Activated CD4-positive, alpha-beta T cell treated with anti-CD3 and anti-CD28 coated beads, Interleukin-2, amount 50 U/mL, for 48 hours (primary cell): ENCODE results near the gene GPNMB.
"Not testable (repeated sequence)": the region's sequence is repeated elsewhere in the genome, so short reads cannot be mapped to it uniquely, and the experiment has no call there.

Source experiments
- DNase-seq, 2 experiments: peaks; one replicate each; pipeline ENCODE4 v3.0.0-alpha.2; 2020

The GPNMB gene

DNA sequence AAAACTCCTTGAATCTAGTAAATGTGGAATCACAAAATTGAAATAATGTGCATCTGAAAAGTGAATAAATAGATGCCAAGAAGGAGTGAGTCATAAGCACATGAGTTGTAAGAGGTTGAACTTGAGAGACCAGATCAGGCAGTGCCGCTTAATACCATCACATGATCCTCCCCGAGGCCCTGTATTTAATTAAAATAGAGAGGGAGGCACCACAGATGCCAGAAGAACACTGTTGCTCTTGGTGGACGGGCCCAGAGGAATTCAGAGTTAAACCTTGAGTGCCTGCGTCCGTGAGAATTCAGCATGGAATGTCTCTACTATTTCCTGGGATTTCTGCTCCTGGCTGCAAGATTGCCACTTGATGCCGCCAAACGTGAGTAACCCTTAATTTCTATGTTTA lies at the start of gene GPNMB:
GPNMB (plus strand) TSS at position 221 of the 400 bp plus-strand sequence; CDS start at position 304, 83 bp downstream.
- no peak for DNase-seq

DNA sequence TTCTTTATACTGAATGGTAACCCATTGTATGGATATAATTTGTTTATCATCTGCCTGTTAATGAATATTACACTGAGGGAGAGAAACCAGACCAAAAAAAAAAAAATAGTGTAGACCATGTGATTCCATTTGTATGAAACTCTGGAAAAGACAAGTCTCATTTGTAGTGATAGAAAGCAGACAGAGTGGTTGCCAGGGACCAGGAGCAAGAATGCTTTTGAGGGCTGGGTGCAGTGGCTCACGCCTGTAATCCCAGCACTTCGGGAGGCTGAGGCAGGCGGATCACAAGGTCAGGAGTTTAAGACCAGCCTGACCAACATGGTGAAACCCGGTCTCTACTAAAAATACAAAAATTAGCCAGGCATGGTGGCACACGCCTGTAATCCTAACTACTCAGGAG lies 48.8 kb upstream of the GPNMB start:
- not testable (repeated sequence) for DNase-seq

DNA sequence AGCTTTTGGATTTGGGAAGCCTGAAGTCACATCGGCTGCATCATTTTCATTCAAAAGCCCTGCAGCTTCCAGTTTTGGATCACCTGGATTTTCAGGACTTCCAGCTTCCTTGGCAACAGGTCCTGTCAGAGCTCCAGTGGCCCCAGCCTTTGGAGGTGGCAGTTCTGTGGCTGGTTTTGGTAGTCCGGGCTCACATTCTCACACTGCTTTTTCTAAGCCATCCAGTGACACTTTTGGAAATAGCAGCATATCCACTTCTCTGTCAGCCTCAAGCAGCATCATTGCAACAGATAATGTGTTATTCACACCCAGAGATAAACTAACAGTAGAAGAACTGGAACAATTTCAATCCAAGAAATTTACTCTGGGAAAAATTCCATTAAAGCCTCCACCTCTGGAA lies 46.2 kb upstream of the GPNMB start:
- DNase-seq = no peak

DNA sequence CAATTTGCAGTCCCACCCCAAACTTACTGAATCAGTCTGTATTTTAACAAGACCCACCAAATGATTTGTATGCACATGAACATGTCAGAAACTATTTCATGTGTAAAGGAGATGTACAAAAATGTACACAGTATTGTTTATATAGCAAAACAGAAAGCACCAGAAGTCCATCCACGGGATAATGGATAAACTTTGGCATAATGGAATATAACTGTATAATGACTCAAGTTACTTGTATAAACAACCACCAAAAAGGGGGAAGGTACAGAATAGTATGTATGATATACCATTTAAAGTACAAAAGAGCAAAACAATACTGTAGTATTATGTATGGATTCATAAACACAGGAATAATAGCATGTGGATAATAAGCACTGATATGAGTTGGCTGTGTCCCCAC lies 42.3 kb upstream of the GPNMB start:
- DNase-seq = no peak

DNA sequence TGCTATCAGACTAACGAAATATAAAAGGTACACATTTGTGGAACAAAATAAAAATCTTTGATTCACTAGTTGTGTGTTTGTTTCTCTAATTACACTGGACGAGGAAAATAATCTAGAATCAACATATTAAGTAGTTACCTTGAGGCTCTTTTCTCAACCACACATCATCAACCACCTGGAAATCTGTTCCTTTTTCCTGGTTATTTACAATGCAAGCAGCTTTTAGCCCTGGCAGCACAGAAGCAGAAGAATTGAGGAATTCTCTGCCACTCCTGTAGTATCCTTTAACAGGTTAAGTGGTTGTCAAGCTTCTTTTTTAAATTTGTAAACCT lies 41.0 kb upstream of the GPNMB start:
- no peak for DNase-seq

DNA sequence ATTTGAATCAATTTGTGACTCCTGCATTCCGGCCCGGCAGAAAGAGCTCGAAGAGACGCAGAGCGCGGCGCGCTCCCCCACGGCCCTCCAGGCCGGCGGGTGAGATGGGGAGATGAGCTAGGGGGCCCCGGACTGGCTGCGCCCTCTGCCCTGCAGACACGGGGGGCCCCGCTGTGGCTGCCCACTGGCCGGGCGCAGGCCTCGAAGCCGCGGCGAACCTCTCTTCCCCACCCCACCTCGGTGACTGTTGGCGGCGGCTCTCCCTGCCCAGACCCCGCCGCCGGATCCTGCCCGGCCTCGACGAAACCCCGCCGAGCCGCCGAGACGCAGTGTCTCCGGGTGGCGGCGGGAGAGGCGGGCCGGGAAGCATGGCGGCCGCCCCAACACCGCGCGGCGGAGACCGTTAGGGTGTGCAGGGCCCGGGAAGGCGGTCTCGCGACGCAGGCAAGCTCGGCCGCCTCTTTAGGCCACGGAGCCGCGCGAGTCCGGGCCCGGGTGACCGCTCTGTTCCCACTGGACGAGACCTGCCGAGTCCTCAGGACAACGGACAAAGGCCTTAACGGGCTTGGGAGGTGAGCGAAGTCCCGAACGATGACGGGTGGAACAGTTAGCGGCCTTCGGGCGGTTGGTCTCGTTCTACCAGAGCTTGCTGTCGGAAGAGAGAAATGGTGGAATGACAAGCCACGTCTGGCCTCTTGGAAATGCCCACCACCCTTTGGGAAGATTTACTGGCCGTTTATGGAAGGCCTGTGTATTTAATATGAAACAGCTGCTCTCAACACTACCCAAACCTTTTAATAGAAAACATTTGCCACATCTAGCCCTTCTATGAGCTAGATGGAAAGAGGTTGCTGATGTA lies 40.4 kb upstream of the GPNMB start:
- no peak for DNase-seq

DNA sequence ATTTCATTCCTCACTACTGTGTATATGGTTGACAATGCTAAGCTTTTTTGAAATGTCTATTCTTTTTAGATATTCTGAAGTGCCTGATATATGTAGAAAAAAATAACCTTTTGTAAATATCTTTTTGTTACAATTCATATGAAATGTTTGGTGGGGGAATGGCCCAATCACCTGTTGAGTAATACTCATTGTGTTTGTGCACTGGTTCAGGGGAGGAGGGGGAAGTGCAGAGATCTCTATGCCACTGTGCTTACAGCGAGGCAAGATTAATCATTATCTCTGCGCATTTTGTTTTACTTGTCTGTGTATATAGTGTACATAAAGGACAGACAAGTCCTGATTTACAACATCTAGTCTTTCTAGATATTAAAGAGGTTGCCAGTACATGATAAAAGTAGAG lies 39.6 kb upstream of the GPNMB start:
- no peak for DNase-seq

DNA sequence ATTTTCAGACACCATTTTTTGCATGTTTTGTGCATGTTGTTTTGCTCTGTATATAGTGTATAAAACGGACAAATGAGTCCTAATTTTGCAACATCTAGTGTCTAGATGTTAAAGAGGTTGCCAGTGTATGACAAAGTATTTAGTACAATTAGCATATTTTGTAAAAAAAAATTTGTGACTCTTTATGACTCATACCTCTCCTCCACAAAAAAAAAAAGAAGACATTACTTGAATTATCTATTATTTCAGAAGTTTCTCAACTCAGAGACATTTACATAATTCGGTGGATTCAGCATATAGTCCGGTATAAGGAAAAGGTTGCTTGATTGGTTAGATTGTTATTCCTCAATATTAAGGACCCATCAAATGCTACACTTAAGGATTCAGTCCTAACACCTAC lies 38.7 kb upstream of the GPNMB start:
- no peak for DNase-seq

DNA sequence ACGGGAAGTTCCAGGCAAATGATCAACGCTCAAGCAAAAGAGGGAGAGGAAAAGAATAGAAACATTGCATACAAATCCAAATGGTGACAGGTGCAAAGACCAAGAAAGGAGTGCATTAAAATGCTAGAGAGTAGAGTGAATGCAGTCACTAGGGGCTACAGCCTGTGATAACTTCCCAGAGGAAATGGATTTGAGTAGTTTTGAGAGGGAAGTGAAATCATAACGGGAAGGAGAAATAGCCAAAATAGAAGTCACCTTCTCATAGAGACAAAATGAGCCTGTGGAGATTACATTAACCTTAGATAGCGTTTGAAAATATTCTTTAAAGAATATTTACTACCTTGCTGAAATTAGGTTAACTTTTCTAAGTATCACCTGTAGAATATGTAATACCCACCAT lies 38.3 kb upstream of the GPNMB start:
- no peak for DNase-seq

DNA sequence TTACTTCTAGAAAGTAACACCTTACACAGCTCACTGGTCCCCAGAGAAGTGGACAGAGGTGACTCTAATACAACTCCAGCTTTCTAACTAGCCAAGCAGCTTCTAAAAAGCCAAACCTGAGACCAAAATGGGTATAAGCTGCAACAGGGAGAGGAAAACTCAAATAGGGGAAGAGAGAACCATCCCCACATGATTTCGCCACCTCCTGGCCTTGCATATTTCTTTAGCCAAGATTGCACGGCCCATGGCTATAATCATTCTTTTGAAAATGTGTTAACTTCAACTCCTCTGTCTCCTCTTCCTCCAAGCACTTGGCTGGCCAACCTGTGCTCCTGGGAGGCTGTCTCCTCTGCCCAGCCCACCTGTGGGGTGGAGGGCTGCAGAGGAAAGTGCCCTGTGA lies 36.1 kb upstream of the GPNMB start:
- DNase-seq = no peak

DNA sequence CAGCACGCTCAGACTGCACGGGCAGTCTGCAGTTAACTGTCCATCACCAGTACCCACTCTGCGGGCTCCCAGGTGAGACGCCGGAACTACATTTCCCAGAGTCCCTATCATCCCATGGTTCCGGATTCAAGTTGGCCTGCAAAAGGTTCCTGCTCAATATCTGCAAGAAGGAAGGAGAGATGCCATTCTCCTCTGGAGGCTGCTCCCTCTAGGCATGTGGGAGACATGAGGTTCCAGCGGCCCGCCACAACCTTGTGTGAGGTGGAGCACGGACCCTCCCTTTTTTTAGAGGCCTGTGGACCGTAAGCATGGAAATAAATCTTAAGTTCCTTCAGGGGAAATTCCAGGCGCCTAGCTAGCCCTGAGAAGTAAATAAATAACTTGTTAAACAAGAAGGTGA lies 35.0 kb upstream of the GPNMB start:
- DNase-seq = no peak

DNA sequence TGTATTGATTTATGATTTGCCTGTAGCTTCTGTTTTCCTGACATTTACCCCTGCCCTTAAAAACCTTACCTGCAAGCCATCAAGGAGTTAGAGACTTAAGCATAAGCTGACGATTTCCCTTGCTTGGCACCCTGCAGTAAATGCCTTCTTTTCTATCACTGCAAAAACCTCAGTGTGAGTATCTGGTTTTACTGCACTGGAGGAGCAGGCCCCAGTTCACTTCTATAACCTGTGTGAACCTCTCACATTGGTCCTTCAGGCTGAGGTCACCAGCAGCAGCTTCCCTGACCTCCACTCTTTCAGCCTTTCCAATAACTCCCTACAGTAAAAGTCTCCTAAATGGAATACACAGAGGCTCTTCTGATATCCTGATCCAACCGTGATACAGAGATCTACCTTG lies 34.2 kb upstream of the GPNMB start:
- no peak for DNase-seq

DNA sequence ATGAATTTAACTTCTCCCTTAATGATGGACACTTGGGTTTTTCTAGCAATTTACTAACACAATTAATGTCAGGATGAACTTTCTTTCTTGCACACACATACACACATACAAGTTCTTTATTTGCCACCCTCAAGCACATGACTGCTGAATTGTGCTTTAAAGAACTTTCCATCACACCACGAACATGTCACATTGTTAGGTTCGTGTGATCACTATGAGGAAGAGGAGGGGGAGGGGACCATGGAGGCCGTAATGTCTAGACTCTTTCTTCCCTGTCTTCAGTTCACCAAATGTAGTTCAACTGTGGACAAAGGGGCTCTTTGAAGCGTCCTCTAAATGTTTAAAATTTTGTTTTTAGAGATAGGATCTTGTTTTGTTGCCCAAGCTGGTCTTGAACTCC lies 33.7 kb upstream of the GPNMB start:
- DNase-seq = no peak

DNA sequence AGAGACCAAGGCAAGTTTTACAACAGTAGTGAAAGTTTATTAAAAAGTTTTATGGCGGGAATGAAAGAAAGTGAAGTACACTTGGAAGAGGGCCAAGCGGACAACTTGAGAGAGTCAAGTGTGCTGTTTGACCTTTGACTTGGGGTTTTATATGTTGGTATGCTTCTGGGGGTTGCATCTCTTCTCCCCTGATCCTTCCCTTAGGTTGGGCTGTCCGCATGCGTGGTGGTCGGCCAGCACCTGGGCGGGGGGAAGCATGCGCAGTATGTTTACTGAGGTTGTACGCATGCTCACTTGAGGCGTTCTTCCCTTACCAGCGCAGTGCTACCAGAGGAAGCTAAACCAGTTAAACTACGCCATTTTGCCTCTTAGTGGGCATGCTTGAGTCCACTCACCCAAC lies 32.8 kb upstream of the GPNMB start:
- DNase-seq = no peak

DNA sequence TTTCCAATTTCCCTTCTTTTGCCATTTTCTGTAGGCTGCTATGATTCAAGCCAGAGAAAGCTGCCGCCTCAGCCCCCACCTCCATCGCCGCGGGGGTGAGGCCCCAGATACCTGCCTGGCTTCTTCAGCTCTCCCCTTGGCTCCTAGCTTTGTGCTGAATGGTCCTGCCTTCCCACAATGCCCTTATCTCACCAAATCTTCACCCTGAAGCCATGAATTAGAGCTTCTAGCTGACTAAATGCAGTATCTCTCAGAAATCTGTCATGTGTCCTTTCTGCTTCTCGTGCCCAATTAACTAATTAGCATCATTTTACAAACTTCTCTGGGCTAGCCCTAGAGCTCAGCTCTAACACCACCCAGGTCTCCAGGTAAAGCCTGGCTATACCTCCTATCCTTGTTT lies 32.2 kb upstream of the GPNMB start:
- DNase-seq = no peak

DNA sequence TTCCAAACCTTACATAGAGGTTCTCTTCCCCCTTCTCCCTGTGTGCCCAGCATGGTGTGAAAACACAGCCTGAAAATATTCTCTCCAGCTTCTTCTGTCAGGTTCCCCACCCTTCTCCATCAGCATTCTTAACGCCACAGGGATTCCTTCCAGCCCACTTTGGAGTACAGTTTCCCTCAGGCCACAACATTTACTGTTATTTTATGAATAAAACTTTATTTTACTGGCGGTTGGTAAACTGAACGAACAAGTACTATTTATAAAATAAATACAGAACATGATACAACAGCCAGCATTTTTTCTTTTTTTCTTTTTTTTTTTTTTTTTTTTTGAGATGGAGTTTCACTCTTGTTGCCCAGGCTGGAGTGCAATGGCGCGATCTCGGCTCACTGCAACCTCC lies 31.6 kb upstream of the GPNMB start:
- no peak for DNase-seq

DNA sequence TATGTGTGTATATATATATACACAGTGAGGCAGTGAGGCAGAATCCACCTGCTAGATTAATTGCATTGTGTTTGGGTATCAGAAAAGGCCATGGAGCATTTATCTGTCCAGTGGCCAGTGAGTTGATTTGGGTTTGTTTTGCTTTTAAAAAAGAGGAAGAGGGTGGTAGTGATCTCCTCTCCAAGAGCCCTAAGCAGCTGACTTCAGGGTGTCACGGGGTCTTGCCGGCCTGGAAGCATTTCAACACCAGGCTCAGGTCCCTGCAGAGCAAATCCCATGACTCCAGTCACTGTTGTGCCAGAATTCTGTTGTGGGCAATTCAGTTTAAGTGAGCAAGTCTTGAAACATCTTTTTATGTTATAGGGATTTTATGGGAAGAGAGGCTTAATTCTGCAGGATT lies 30.6 kb upstream of the GPNMB start:
- DNase-seq = no peak

DNA sequence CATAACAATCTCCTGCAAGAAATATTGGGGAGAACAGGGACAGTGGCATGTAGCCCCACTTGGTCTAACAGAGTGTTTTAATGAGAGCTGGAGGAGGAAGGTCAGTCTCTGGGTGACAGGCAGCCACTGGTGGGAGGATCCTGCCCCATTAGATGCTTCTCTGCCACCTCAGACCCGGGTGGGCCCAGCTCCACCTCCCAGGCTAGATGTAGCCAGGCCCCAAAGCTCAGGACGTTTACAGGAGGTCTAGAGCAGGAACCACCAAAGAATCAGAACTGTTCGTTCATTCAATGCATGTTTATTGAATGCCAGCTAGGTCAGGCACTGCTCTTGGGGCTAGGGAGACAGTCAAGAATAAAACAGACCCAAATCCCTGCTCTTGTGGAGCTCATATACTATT lies 28.4 kb upstream of the GPNMB start:
- no peak for DNase-seq

DNA sequence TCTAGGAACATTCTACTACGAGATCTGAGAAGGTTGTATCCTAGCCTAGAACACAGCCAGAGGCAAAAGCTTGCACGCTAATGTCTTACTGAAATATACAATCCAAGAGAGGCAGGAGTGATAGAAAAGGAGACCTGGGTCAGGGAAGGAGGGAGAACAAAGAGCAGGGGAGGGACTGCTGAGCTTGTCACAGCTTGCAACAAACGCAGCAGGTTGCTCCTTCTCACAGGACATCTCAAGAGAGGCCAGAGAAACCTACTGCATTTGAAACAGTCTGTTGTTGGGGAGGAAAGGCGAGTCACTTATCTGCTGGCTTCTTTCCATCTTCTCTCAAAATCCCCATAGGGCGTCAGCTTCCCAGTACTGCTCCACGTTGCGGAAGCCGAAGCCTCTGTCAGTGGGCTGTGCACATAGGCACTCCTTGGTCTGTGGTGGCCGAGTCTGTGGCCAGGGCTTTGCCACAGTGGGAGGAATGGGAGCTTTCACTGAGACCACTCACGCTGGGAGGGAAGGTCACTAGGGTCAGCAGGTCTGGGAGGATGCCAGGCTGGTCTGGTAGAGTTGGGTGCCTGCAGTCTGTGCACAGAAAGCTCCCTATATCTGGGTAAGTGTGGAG lies 25.8 kb upstream of the GPNMB start:
- no peak for DNase-seq

DNA sequence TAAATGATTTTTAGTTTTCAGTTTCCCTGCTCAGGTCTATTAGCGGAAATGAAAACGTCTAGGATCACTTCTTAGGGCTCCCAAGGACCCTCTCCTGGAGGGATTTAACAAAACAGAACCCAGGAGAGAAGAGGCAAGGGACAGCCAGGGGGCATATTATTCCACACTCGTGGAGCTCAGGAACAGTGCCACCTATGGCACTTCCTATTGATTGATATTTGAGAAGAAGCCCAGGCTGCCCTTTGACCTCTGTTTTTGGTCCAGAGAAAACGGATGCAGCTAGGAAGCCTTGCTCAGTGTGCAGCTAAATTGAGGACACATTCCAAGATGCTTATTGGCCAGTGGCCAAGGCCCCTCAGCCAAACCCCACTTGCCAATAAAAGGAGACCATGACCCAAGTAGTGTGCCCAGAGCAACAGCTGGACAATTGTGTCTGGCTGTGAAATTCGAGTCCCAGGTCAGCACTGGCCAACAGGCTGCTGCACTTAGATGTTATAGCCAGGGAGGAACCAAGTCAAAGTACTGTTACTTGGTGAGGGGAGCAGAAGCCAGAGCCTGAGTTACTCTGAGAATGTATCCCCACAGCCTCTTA lies 24.0 kb upstream of the GPNMB start:
- no peak for DNase-seq

DNA sequence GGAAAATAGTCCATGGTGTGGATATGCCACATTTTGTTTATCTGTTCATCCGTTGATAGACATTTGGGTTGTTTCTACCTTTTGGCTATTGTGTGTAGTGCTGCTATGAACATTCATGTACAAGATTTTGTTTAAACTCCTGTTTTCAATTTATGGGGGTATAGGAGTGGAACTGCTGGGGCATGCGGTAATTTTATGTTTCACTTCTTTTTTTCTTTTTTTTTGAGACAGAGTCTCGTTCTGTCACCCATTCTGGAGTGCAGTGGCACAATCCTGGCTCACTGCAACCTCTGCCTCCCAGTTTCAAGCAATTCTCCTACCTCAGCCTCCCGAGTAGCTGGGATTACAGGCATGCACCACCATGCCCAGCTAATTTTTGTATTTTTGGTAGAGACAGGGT lies 22.2 kb upstream of the GPNMB start:
- not testable (repeated sequence) for DNase-seq

DNA sequence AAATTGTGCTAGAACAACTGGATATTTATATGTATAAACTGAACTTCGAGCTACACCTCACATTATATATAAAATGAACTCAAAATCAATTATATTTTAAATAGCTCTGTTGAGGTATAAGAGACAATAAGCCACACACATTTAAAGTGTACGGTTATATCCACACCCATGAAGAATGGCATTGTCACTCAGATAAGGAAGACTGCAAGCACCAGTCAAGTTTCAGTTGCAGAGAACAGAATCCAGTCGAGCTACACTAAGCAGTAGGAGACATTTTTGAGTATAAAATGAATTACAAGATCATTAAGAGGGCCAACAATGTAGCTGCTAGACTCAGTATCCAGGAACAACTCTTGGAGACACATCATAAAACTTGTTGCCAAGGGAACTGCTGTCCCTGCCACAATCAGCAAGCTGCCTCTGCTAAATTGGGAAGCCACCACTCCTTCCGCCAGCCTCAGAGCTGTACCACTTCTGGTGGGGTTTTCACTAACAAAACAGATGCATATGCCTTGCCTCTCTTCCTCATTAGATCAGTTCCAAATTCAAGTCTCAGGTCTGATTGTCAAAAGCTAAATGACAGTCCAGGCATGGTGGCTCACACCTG lies 19.6 kb upstream of the GPNMB start:
- no peak for DNase-seq

DNA sequence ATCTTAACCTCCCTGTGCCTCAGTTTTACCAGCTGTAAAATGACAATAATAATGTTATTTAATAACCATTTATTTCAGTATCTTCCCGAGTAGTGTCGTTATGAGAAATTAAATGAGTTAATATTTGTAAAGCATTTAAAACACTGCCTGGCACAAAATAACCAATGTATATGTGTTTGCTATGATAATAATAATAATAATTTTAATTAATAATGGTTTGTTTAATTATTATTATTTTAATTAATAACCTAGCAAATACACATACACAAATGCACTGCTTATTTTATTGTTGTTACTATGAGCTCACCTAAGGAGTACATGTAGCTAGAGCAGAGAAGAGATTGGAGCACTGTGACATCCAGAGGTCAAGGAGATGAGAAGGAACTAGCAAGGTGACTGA lies 18.2 kb upstream of the GPNMB start:
- no peak for DNase-seq

DNA sequence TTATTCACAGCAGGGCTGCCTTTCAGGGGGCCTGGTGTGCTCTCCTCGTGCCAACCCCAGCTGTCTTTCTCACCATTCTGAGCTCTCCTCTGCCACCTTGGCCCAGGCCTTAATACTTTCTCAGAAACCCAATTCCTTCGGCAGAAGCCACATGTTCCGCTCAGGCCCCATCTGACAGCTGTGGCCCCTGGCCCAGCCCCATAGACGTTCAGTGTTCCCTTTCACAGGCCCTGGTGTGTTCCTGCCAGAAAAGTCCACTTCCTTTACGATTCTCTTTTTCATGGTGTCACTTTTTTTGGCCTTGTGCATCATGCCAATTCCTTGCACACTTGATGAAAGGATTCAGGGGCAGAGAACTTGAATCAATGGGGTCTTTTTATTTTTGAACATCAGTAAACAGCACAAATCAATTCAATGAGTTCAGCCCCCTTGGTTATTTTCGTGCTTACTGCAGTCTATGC lies 15.9 kb upstream of the GPNMB start:
- DNase-seq = no peak
